Fibroblast of mammary gland (primary cell): Measurements from ENCODE around the gene ADSL.
A peak's percentile ranks its signal among the peaks of the same experiment; 100 is the strongest.
"Not testable (repeated sequence)": the region's sequence is repeated elsewhere in the genome, so short reads cannot be mapped to it uniquely, and the experiment has no call there.

Experiments
- DNase-seq: peaks from one replicate; pipeline ENCODE4 v3.0.0-alpha.2; 2010; ENCODE audit warnings: low read depth
- H3K4me3 ChIP-seq: 2 replicates; pipeline ENCODE4 v1.5.1; 2011; ENCODE audit warnings: low read depth, mild to moderate bottlenecking, low read length, moderate library complexity; ENCODE audit not compliant: control insufficient read depth
- CTCF ChIP-seq: conservative IDR thresholded peaks from 2 replicates; pipeline ENCODE4 v1.5.1; 2011; ENCODE audit warnings: low read depth, low read length, inconsistent platforms; ENCODE audit not compliant: control insufficient read depth, insufficient read depth

The ADSL gene

GRCh38 chr22:40309631-40310030 lies 36.7 kb upstream of the ADSL start:
- TF ChIP-seq CTCF, result no peak
- no peak overlapping the region for H3K4me3 ChIP-seq
- DNase-seq, result no peak

- no peak for TF ChIP-seq CTCF
- H3K4me3 ChIP-seq, result peak overlapping the region; percentile 23
- DNase-seq, result peak; percentile 91
These were observed 36.1 kb upstream of the ADSL start for GRCh38 chr22:40310081-40310767.

DNA sequence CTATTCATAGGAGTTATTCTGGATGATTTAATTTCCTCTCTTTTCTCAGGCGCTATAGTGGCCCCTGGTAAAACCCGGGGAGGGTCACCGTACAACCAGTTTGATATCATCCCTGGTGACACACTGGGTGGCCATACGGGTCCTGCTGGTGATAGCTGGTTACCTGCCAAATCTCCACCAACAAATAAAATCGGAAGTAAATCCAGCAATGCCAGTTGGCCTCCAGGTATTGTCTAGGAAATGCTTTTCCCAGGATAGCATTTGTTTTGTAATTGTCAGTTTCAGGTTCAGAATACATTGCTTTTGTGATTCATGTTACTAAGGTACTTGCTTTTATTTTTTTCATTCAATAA lies 35.6 kb upstream of the ADSL start:
- no peak for DNase-seq
- peak overlapping the region; percentile 23 for H3K4me3 ChIP-seq
- no peak for TF ChIP-seq CTCF

GRCh38 chr22:40311646-40312045 lies 34.7 kb upstream of the ADSL start:
- DNase-seq, H3K4me3 ChIP-seq: not testable (repeated sequence)

DNA sequence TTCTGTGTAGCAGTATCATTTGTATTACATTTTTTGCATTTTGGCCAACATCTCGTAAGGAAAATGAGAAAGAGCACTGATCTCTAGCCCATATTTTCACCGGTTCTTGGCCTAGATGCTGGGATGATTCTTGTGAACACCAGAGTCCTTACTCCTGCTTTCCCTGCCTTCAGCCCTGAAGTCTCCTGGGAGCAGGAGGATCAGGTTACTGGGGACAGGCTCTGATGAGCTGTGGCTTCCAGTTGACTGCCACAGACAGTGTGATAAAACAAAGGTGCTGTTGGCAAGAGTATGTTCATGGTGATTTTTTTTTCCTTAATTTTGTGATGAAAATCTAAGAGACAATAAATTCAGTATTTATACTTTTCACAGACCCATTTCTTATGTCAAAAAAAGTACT lies 34.2 kb upstream of the ADSL start:
- no peak for TF ChIP-seq CTCF
- no peak overlapping the region for H3K4me3 ChIP-seq
- no peak for DNase-seq

DNA sequence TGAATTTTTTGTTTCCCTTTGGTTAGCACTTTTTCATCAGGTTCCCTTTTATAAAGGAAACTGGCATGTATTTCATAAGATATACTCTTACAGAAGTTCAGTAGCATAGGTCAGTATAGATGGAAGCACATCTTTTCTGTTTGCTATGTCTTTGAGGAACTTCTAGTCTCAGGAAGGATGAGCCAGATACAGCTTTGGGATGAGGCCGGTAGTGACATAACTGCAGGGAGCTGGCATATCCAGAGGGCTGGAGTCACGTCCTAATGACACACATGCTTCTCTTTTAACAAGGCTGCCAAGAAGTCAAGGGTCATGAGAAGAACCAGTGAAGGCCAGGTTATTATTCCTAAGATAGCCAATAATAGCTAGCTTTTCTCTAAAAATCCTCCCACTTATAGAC lies 33.3 kb upstream of the ADSL start:
- peak; percentile 31 for DNase-seq
- H3K4me3 ChIP-seq, result no peak overlapping the region
- no peak for TF ChIP-seq CTCF

DNA sequence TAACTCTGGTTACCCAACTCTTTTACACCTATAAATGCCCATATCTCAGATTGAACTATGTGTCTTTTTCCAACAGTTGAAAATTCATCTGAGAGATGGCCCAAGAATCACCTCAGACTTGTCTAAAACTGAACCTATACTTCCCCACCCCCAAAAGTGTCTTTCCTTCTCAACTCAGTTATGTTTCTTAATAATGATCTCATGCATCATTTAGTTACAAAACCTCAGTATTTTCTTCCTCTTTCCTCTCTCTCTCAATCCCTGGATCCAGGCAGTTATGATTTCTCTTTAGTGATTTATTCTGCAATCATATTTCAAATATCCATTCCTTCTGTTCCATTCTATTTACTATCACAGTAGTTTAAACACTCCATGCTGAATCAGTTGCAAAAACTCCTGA lies 32.3 kb upstream of the ADSL start:
- no peak for DNase-seq
- no peak for TF ChIP-seq CTCF
- H3K4me3 ChIP-seq, result no peak overlapping the region
